ENCODE data around the gene GTF2A1. TPM values are rescaled to one million over a fixed set of nuclear protein-coding genes. Genes with fewer than 3 reads are reported as not detected.

The GTF2A1 gene
- total RNA-seq: 10 to 100 TPM; 42.8 to 44.4 (median 43.4) TPM

DNA sequence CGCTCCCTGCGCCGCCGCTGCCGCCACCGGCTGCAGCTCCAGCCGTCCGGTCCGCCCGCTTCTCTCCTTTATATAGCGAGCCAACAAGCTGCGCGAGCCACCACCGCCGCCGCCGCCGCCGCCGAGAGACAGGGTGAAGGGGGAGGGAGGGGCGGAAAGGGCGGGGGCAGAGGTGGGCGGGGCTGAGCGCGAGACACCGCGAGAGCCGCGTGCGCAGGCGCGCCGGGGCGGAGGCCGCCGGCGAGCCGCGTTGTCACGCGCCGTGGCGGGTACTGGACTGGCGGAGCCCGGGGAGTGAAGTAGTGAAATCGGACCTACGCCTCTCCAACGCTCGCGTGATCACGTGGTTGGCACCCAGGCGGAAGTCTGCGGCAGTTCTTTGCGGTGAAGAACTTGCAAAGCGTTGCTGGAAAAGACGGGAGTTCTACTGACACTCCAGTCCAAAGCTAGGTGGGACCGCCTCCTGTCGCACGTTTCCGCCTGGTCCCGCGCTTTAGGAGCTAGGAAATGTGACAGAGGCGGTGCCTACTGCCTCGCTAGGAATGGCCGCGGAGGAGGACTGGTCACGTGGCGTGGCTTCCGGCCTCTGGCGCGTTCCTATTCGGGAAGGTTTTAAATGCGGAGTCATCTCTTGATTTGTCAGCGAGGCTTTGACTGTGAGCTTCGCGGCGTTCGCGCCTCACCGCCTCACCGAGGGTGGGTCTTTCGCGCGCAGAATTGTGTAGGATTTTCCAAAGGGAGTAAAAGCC, at the start of gene GTF2A1:
TSS of gene GTF2A1 (minus strand) at position 130 of the 749 bp plus-strand sequence. CDS start 441 bp downstream, outside the sequence.
- peak within 1 kb of the TSS; percentile 99 for H3K4me3 Mint-ChIP-seq
- H3K9me3 Mint-ChIP-seq: no peaks in the 10 kb centered on the region
- peak; percentile 79 to 80 for ATAC-seq
- peak; percentile 91 for DNase-seq
- peaks cover 39% of the 10 kb centered on the region for H3K4me1 Mint-ChIP-seq (ENCODE audit: low read depth)
- no peaks in the 10 kb centered on the region for H3K27me3 Mint-ChIP-seq (ENCODE audit: low read depth)
- H3K36me3 Mint-ChIP-seq (ENCODE audit: insufficient read depth): peaks cover 9% of the 10 kb centered on the region

DNA sequence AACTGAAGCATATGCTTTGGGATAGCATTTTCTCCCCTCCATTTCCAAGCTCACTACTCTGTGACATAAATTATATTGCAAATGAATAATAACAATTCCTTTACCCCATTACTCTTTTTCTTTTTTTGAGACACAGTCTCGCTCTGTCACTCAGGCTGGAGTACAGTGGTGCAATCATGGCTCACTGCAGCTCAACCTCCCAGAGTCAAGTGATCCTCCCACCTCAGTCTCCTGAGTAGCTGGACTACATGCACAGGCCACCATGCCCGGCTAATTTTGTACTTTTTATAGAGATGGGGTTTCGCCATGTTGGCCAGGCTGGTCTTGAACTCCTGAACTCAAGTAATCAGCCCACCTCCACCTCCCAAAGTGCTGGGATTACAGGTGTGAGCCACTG, 49.2 kb upstream of the GTF2A1 start:
- Mint-ChIP-seq H3K4me1 (ENCODE audit: low read depth) (peaks cover 3% of the 10 kb centered on the region), H3K36me3 (ENCODE audit: insufficient read depth) (no peaks in the 10 kb centered on the region), H3K4me3 (no peak overlapping the region), H3K9me3 (no peaks in the 10 kb centered on the region), H3K27me3 (ENCODE audit: low read depth) (peaks cover 28% of the 10 kb centered on the region)
- ATAC-seq: no peak
- no peak for DNase-seq

GRCh38 chr14:81269100-81269978, 48.6 kb upstream of the GTF2A1 start:
- peaks cover 28% of the 10 kb centered on the region for H3K27me3 Mint-ChIP-seq (ENCODE audit: low read depth)
- H3K36me3 Mint-ChIP-seq (ENCODE audit: insufficient read depth): no peaks in the 10 kb centered on the region
- ATAC-seq (peak; percentile 50 to 60), DNase-seq (no peak)
- no peaks in the 10 kb centered on the region for H3K9me3 Mint-ChIP-seq
- H3K4me3 Mint-ChIP-seq: no peak overlapping the region
- peaks cover 3% of the 10 kb centered on the region for H3K4me1 Mint-ChIP-seq (ENCODE audit: low read depth)

DNA sequence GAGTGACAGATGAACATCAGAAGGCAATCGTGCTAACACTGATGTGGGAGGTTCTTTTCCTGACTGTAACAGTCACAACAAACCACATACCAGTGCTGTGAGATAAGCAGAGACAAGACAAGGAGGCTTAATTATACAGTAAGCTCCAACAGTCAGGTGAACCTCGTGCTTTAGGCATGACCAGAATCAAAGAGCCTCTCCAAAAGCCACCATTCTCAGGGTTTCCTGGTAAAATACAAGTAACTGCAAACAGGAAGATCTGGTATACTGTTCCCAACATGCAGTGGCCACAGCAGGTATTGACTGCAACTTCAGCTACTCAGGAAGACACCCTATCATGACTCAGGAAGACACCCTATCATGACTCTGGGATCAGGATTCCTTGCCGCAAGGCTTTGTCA, 47.3 kb upstream of the GTF2A1 start:
- ATAC-seq: peak; percentile 34 to 58
- H3K4me3 Mint-ChIP-seq: no peak overlapping the region
- DNase-seq: no peak
- peaks cover 33% of the 10 kb centered on the region for H3K27me3 Mint-ChIP-seq (ENCODE audit: low read depth)
- H3K9me3 Mint-ChIP-seq: no peaks in the 10 kb centered on the region
- no peaks in the 10 kb centered on the region for H3K36me3 Mint-ChIP-seq (ENCODE audit: insufficient read depth)
- peaks cover 3% of the 10 kb centered on the region for H3K4me1 Mint-ChIP-seq (ENCODE audit: low read depth)

DNA sequence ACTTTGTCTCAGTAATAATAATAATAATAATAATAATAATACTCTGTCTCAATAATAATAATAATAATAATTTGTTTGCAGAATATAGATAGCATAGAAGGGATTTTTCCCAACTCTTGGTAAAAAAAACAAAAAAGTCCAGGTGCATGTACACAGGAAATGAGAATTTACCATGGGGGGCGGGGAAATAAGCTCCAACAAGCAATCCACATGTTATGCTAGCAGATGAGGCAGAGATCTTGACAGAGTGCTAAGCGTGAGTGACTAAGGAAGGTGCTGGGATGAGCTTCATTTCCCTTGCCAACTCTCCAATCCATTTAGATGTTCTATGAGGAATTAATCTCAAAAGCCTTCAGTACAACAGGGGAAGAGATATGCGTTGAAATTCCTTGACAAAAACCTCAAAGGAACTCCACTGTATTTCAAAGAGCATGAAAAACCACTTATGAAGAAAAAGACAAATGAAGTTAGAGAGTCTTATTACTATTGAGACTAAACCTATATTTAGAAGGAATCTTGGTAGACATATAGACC, 44.9 kb upstream of the GTF2A1 start:
- no peak overlapping the region for H3K4me3 Mint-ChIP-seq
- ATAC-seq: no peak

GRCh38 chr14:81264671-81265070, 43.9 kb upstream of the GTF2A1 start:
- DNase-seq (no peak), ATAC-seq (no peak)
- Mint-ChIP-seq H3K36me3 (ENCODE audit: insufficient read depth) (no peaks in the 10 kb centered on the region), H3K9me3 (no peaks in the 10 kb centered on the region), H3K4me3 (no peak overlapping the region), H3K4me1 (ENCODE audit: low read depth) (peaks cover 3% of the 10 kb centered on the region), H3K27me3 (ENCODE audit: low read depth) (peaks cover 54% of the 10 kb centered on the region)

More for the DNA sequence above, 44.9 kb upstream of the GTF2A1 start:
- peaks cover 3% of the 10 kb centered on the region for H3K4me1 Mint-ChIP-seq (ENCODE audit: low read depth)
- H3K27me3 Mint-ChIP-seq (ENCODE audit: low read depth): peaks cover 48% of the 10 kb centered on the region
- H3K36me3 Mint-ChIP-seq (ENCODE audit: insufficient read depth): no peaks in the 10 kb centered on the region
- no peak for DNase-seq
- H3K9me3 Mint-ChIP-seq: no peaks in the 10 kb centered on the region

DNA sequence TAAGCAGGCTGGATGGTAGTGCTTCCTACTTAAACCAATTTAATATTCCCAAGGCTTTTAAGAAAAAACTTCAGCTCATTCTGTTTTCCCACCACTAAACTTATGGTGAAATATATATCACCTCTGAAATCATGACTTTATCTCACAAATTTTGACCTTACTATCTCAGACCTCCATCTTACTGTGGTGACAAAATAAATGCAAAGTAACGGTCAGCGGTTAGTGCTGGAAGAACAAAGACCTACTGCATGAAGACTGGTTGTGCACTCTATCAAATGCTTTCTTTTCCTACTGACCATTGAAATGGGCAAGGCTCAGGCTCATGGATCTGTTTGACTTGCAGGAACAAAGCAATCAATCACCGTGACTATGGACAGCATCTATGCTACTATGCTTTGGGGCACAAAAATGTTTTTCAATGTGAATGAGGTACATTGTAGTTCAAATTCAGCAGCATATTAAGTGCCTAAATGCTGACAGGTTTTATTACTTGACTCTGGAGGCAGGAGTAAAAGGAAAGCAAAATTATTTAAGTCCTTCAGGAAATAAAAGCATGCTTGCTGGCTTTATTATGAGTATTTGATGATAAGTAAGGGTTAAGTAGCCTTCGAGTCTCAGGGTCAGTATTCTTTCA, 43.1 kb upstream of the GTF2A1 start:
- no peak for DNase-seq
- Mint-ChIP-seq H3K36me3 (ENCODE audit: insufficient read depth) (no peaks in the 10 kb centered on the region), H3K4me3 (no peak overlapping the region), H3K27me3 (ENCODE audit: low read depth) (peaks cover 55% of the 10 kb centered on the region), H3K9me3 (no peaks in the 10 kb centered on the region), H3K4me1 (ENCODE audit: low read depth) (peaks cover 3% of the 10 kb centered on the region)
- ATAC-seq: no peak

- H3K27me3 Mint-ChIP-seq (ENCODE audit: low read depth): peaks cover 39% of the 10 kb centered on the region
- ATAC-seq (no peak), DNase-seq (no peak)
- H3K9me3 Mint-ChIP-seq: no peaks in the 10 kb centered on the region
- H3K4me1 Mint-ChIP-seq (ENCODE audit: low read depth): no peaks in the 10 kb centered on the region
- no peak overlapping the region for H3K4me3 Mint-ChIP-seq
- H3K36me3 Mint-ChIP-seq (ENCODE audit: insufficient read depth): no peaks in the 10 kb centered on the region
These were observed 40.4 kb upstream of the GTF2A1 start for GRCh38 chr14:81261176-81261575.

DNA sequence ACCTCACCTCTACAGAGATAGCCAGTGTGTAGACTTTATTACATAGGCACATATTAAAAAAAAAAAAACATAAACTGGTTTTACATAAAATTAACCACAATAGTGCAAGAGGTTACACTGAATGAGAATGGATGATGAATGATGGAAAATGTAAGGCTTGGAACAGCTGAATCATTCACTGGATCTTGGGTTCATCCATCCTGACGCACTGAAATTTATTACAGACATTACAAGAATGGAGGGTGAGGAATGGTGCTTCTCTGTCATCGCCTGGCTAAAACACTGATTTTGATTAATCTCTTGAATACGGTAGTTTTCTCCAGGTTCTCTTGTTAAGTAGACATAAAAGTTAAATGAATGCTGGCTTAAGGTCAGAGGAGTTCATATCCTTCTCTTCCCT, 40.0 kb upstream of the GTF2A1 start:
- H3K36me3 Mint-ChIP-seq (ENCODE audit: insufficient read depth): no peaks in the 10 kb centered on the region
- H3K9me3 Mint-ChIP-seq: no peaks in the 10 kb centered on the region
- no peak overlapping the region for H3K4me3 Mint-ChIP-seq
- ATAC-seq: no peak
- no peak for DNase-seq
- peaks cover 36% of the 10 kb centered on the region for H3K27me3 Mint-ChIP-seq (ENCODE audit: low read depth)
- H3K4me1 Mint-ChIP-seq (ENCODE audit: low read depth): no peaks in the 10 kb centered on the region

GRCh38 chr14:81256289-81256960, 35.7 kb upstream of the GTF2A1 start:
- Mint-ChIP-seq H3K4me1 (ENCODE audit: low read depth) (no peaks in the 10 kb centered on the region), H3K9me3 (no peaks in the 10 kb centered on the region), H3K36me3 (ENCODE audit: insufficient read depth) (no peaks in the 10 kb centered on the region), H3K4me3 (no peak overlapping the region), H3K27me3 (ENCODE audit: low read depth) (peaks cover 24% of the 10 kb centered on the region)
- no peak for ATAC-seq
- no peak for DNase-seq

DNA sequence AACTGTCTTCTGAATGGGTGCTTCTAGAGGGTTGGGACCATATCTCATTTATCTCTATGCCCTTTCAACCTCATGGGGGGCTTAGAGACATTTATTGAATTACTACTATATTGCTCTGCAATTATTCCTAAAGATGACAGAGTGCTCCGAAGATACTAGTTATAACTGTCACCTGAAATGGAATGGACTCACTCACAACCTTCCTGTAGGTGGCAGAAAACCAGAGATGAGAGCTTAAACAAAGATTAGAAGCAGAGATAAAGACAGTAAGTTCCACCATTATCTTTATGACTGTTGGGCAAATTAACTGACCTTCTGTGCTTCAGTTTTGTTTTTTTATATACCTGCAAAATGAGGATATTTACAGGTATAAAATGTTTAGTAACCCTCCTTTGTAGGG, 31.5 kb upstream of the GTF2A1 start:
- H3K4me3 Mint-ChIP-seq: no peak overlapping the region
- DNase-seq (no peak), ATAC-seq (no peak)
- H3K4me1 Mint-ChIP-seq (ENCODE audit: low read depth): no peaks in the 10 kb centered on the region
- no peaks in the 10 kb centered on the region for H3K36me3 Mint-ChIP-seq (ENCODE audit: insufficient read depth)
- H3K9me3 Mint-ChIP-seq: no peaks in the 10 kb centered on the region
- peaks cover 7% of the 10 kb centered on the region for H3K27me3 Mint-ChIP-seq (ENCODE audit: low read depth)

DNA sequence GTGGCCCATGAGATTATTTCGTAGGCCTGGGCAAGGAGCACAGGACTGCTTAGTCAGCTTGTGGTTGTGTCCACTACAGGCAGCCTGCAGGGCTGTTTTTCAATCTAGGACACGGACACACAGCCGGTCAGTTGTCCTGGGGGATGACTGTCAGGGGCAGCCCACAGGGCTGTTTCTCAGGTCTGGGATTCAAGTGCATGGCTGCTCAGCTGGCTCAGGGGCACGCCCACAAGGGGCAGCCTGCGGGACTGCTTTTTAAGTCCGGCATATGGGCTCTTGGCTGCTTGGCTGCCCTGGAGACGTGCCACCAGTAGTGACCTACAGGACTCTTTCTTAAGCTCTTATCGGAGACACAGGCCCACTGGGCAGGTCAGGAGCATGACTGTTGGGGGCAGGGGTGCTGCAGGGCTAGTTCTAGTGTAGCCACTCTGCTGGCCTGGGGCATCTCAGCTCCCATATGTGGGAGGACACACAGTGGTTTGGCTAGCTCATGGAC, 26.6 kb upstream of the GTF2A1 start:
- no peak for DNase-seq
- no peak overlapping the region for H3K4me3 Mint-ChIP-seq
- no peak for ATAC-seq
- H3K4me1 Mint-ChIP-seq (ENCODE audit: low read depth): no peaks in the 10 kb centered on the region
- H3K27me3 Mint-ChIP-seq (ENCODE audit: low read depth): peaks cover 3% of the 10 kb centered on the region
- peaks cover 9% of the 10 kb centered on the region for H3K9me3 Mint-ChIP-seq
- no peaks in the 10 kb centered on the region for H3K36me3 Mint-ChIP-seq (ENCODE audit: insufficient read depth)

DNA sequence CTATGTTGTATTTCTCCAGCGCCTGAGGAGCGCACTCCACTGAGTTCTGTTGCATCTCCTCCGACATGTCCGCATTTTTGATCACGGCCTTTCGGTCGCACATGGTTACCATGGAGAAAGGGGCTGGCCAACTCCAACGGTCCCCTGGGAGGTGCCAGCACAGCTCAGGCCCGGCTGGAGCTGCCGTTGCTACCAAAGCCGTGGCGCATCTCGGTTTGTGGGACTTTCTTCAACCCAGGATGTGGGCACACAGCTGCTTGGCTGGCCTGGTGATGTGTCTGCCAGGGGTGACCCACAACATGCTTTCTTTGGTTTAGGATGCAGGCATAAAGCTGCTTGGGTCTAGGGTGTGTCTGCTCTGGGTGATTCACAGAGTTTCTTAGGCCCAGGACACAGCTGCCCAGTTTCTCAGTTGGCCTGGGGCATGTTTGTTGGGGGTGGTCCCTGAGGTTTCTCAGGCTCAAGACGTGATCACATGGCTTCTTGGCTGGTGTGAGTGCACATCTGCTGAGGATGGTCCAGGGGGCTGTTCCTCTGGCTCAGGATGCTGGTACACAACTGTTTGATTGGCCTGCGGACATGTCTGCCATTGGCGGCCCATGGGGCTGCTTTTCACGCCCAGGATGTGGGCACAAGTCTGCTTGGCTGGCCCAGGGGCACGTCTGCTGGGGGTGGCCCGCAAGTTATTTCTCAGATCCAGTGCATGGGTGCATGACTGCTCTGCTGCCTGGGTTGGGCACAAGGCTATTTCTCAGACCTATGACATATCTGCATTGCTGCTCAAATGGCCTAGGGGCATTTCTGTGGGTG, 25.9 kb upstream of the GTF2A1 start:
- Mint-ChIP-seq H3K9me3 (peaks cover 9% of the 10 kb centered on the region), H3K4me3 (no peak overlapping the region), H3K4me1 (ENCODE audit: low read depth) (no peaks in the 10 kb centered on the region), H3K27me3 (ENCODE audit: low read depth) (peaks cover 3% of the 10 kb centered on the region), H3K36me3 (ENCODE audit: insufficient read depth) (no peaks in the 10 kb centered on the region)
- no peak for DNase-seq
- no peak for ATAC-seq

Data from activated T-cell treated with anti-CD3 and anti-CD28 coated beads, Interleukin-2, amount 50 U/mL, for 4 hours (primary cell).